GM19043 (cell line): ENCODE measurements around the gene DLX4.

ENCODE experiments used
- ATAC-seq: cut with Tn5 transposase; IDR thresholded peaks from one replicate; pipeline ENCODE4 v1.9.1; 2021; ENCODE audit warnings: low read depth; ENCODE audit not compliant: unreplicated experiment

The DLX4 gene

DNA sequence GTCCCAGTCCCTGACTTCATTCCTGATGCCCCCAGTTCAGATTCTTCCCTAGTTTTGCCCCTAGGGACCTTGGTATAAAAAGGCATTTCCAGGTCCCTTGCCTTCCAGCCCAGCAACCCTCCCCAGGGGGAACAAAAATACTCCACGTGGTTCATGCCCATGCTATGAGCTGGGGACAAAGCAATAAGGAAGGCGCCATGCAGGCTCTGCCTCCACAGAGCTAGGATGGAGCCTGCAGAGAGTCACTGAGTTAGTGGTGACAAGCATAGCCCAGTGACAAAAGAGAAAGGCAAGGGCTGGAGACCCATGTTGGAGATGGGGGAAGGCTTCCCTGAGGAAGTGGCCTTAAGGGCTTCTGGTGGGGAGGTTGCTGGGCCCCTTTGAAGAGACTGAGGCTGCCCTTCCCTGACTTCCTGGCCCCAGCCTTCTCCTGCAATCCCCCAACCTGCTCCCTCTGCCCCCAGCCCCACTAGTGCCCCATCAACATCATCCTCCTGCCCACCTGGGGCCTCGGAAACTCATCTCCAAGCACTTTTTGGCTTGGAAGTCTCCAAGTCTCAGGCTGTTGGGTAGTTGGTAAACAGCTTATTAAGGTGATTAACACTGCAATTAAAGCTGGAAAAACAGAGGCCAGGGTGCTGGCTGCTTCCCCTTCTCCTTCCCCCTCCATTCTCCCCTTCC is 16.5 kb downstream of the DLX4 start:
- ATAC-seq: no peak

- no peak for ATAC-seq
Observed at GRCh38 chr17:49986396-49987289, 17.7 kb downstream of the DLX4 start.

GRCh38 chr17:49987290-49987585 is 18.2 kb downstream of the DLX4 start:
- ATAC-seq: no peak

DNA sequence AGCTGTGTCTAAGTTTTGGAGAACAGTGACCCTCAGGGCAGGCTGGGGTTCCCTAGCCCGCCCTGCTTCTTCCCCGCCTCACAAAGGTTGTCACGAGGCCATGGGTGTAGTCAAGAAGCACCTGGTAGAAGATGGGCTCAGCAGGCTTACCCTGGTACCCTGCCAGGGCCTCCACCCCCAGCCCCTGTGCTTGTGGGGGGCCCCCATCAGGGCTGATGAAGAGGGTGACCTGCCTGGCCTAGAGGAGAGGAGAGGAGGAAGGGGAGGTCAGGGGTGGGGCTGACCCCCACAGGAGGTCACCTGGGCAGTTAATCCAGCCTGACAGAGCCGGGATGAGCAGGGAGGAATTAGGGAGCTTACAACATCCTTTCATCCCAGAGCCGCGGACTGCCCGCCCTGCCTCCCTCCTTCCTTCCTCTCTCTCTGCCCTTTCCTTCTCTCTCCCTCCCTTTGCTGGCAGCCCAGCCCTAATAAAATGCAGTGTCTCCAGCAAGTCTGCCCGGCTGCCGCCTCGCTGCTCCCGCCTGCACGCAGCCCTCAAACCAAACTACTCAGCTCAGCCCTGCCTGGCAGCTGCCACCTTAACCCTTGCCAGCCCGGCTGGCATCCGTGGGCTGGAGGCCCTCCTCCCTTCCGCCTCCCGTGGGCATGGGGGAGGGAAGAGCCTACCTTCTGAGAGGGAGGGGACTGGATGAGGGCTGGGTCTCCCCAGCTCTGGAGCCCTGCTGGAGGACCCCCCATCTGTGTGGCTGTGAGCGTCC is 18.9 kb downstream of the DLX4 start:
- no peak for ATAC-seq

DNA sequence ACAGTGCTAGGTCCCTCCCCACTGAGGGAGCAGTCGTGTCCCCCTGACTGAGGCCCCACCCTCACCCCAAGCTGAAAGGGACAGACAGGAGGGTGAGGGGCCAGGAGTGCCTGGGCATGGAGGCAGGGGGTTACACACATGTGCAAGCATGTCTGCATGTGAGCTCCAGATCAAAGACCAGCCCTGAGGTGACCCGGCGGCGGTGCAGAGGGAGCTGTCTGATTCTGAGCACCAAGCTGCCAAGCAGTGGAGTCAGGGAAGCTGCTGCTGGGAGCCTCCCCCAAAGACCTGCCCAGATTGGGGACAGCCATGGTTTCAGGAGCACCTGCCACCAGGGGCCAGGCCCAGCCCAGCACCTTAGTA is 20.5 kb downstream of the DLX4 start:
- ATAC-seq: no peak

- no peak for ATAC-seq
Observed at GRCh38 chr17:49990331-49990730, 21.3 kb downstream of the DLX4 start.

GRCh38 chr17:49990921-49991320 is 21.9 kb downstream of the DLX4 start:
- ATAC-seq: no peak

DNA sequence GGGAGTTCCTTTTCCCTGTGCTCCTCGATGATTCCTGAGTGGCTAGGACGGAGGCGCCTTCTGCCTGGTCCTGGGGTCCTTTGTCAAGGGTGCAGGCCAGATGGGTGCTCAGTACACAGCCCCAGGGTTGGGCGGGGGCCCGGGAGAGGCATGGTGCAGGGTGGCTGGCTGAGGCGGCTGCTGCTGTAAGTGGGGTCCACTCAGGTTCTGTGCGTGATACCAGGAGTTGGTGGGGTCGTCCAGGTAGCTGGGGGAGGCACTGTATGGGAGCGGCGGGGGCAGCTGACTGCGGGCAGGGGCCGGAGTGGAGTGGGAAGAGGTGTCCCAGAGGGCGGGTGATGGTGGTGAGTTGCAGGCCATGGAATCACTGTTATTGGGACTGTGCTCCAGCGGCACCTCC is 22.4 kb downstream of the DLX4 start:
- ATAC-seq: no peak

DNA sequence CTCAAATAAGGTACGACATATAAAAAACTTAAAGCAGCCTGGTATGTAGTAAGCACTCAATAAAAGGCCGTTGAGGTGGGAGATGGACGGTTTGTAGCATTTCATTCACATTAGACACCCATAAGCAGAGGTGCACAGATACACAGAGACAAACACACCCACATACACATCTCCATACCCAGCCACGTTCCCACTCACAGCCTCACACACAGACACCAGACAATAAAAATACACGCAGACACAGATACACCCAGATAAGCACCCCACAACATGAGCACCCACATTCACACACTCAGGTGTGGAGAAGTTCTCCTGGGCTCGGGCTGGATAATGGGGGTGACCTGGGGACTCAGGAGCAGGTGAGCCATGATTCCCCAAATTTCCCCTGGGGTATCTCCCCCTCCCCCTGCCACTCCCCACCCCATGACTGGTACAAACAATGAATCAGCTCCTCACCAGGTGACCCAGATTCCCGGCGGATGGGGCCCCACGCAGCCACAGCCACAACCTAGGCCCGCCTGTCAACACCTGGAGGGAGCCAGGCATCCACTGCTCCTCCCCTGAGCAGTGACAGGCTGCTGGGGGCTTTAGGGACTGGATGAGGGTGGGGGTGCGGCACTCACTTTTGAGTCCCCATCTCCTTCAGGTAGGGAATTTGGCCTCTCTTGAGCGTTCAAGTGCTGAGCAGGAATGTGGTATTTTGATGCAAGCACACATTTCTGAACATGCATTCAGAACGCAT is 23.4 kb downstream of the DLX4 start:
- no peak for ATAC-seq

DNA sequence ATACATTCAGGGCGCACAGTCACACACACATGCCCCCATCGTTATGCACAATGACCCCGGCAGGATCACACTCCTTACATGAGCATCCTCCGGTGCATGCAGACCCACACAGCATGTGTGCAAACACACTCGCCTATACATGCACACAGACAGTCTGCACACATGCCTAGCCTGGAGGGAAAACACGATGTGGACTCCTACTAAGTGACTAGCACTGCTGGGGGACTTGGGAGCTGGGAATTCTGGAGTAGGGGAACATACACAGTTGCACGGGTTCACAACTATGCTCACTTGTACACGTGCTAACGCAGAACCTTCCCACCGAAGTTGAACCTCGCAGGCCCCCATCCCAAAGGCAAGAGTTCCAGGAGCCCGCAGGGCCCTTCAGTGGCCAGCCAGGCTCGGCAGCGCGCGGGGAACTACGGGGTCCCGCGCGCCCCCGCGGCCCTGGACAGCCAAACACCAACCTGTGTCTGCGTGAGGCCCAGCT is 24.0 kb downstream of the DLX4 start:
- ATAC-seq: no peak

DNA sequence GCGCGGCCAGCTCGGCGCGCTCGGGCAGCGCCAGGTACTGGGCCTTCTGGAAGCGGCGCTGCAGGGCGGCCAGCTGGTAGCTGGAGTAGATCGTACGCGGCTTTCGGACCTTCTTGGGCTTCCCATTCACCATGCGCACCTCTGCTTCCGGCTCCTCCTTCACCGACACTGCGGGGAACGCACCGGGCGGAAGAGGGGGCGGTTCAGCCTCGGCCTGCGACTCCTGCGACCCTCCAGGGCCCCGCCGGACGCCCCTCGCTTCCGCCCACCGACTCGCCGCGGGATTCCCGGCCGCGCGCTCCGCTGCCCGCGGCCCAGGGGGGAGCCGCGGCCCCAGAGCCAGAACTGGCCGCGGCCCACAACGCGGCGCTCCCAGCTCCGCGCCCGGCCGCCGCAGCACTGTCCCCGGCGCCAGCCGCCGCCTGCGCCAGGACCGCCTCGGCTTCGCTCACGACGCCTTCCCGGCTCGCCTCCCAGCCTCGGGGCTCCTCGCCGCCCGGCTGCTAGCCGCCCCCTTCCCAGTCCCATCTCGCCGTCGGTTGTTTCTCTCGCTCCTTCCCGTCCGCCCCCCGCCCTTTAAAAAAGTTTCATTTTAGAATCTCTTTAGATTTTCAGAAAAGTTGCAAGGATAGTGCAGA is 24.6 kb downstream of the DLX4 start:
- ATAC-seq: no peak

DNA sequence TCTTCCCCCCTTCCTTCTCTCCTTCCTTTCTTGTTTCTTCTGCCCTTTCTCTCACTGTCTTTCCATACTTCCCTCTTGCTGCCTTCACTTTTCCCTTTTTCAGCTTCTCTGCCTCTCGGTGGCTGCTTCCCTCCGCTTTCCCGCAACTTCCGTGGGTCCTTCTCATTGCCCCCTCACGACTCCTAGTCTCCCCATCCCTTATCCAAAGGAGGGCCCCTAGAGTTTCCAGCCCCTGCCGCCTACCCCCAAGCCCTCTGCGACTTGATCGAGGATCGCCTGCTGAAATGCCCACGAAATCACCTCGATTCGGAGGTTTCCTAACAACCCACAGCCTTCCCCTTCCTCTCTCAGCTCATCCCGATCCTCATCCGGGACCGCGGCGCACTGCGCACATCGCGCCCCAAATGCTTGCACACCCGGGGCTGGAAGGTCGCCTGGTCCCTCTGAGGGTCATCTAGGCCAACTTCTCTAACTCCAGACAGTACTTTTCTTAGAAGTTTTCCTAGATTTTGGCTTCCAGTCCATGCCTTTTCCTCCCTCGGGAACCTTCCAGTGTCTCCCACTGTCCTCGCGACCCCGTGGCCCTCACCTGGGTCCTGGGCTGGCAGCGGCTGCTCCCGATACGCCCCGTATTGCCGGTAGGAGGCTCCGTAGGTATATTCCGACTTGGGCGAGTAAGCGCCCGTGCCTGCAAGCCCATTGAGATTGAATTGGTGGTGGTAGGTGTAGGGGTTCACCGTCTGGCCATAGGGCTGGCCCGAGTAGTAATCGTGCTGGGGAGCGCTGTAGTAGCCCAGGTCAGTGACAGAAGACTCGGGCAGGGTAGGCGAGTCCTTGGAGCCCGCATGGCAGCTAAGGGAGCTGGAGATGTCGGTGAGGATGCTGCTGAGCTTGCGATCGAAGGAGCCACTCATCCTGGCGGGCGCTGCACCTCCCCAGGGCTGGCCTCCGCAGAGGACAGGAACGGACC is 25.4 kb downstream of the DLX4 start:
- no peak for ATAC-seq

- no peak for ATAC-seq
Observed at GRCh38 chr17:49995055-49995738, 26.2 kb downstream of the DLX4 start, which contains the start of gene DLX3. DLX3 (minus strand) TSS chr17:49995224; CDS start chr17:49994998, 226 bp downstream.

DNA sequence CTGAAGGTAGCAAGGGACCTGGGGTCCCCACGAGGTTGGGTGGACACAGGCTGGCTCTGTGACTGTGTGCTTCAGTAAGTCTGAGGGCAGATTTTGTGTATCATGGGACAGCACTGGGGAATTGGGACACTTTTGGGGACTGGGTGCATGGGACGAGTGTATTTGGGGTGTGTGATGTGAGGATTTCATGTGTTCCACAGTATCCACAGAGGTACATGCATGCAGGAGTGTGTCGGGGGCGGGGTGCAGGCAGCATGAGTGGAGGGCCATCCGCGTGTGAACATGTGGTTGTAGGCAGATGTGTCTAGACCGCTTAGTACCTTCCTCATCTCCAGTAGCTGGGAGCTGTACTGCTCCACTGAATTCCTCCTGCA is 27.1 kb downstream of the DLX4 start:
- ATAC-seq: no peak

- no peak for ATAC-seq
Observed at GRCh38 chr17:49996495-49997300, 27.7 kb downstream of the DLX4 start.

DNA sequence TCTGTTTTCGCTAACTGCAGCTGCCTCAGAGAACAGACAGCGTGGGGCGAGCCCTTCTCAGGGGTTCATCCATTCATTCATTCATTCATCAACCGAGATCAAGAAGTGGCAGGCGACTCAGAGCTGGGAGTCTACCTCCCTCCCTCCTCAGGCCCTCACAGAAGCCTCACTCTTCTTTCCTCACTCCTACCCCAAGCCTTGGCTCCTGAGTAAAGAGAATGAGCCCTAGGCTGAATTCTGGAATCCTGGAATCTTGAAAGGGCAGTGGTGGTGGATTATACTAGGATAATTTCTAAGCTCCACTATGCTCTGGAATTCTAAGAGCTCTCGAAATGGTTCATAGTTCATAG is 28.3 kb downstream of the DLX4 start:
- ATAC-seq: no peak

GRCh38 chr17:49997773-49998703 is 29.0 kb downstream of the DLX4 start:
- ATAC-seq: no peak
